GM12801 (cell line): Measurements from ENCODE around the gene C17orf114.

Experiments used
- TF ChIP-seq, protein P1 (sequence below): IDR thresholded peaks from one replicate; pipeline ENCODE4 v1.5.1; 2011; ENCODE audit warnings: control low read depth; ENCODE audit not compliant: insufficient read length; ENCODE audit errors: extremely low read depth

C17orf114 gene

DNA sequence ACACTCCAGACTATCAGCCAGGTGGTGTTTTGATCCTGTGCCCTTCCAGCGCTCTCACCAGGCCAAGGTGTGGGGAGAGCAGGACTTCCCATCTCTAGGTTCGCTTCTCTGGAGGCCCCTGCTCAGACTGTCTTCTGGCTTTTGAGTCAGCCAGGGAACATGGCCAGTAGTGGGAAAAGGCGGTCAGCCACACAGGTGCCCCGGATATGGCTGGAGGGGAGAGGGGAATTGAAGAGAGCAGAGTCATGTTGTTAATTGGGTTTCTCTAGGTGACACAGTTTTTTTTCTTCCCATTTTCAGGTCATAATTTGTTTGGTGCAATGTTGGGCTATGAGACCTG, 32.5 kb upstream of the C17orf114 start:
- TF ChIP-seq, protein P1, sequence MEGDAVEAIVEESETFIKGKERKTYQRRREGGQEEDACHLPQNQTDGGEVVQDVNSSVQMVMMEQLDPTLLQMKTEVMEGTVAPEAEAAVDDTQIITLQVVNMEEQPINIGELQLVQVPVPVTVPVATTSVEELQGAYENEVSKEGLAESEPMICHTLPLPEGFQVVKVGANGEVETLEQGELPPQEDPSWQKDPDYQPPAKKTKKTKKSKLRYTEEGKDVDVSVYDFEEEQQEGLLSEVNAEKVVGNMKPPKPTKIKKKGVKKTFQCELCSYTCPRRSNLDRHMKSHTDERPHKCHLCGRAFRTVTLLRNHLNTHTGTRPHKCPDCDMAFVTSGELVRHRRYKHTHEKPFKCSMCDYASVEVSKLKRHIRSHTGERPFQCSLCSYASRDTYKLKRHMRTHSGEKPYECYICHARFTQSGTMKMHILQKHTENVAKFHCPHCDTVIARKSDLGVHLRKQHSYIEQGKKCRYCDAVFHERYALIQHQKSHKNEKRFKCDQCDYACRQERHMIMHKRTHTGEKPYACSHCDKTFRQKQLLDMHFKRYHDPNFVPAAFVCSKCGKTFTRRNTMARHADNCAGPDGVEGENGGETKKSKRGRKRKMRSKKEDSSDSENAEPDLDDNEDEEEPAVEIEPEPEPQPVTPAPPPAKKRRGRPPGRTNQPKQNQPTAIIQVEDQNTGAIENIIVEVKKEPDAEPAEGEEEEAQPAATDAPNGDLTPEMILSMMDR = no peak

DNA sequence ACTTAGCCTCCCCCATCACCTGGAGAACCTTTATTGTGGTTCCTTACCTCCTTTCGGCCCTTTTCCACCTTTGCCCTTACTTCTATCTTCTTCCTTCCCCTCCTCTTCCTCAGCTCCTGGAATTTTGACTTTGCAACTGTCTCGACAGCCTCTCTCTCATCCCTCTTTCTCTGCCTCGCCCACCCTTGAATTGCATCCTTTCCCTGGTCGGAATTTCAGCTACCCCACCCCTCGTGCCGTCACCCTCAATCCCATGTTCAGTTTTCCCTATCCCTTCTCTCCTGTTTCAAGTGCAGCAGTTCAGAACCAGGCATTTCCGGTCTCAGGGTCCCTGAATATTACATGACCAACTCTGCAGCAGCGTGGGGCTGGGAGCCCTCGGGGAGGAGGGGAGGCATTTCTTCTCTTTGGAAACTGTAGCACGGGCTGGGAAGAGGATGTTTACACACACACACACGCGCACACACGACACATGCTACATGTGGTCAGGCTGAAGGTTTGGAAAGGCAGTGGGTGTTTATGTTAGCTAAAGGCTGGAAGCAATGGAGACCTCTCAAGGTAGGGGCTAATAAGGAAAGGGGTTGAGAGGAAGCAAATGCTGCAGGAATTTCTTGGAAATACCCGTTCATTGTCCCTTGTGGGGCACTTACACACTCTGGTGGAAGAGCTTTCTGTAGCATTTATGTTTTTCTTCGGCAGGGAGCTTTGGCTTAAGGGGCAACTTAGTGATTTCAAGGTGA, 32.0 kb upstream of the C17orf114 start:
- TF ChIP-seq, protein P1 = no peak

DNA sequence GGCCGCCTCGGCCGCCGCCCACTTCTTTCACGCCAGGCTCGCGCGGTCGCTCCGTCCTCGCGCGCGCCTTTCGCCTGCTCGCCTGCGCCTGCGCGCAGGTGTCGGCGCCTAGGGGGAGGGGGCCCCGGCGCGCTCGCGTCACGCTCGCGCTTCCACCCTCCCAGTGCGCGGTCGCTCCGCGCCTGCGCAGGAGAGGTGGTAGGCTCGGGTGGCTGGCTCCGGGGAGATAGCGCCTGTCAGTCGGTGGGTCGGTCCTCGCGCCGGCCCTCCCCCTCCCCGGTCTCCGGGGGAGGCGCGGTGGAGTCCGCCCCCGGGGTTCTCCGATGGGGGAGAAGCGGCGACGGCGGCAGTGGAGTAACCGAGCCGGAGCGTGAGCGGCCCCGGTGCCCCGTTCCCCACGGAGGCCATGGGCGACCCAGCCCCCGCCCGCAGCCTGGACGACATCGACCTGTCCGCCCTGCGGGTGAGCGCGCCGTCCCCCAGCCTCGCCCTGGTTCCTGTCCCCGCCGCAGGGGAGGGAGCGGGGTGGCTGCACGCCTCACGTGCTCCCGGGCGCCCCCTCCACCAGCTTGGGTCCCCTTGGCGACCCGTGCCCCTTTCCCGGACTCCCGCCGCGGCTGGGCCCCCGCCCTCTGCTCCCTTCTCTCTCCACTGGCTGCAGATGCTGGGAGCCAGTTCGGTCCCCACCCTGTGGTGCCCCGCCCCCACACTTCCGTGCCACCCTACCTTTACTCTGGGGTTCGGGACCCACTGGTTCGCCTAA, 31.2 kb upstream of the C17orf114 start, which contains the start of gene MINK1:
MINK1 (plus strand) TSS at position 163 of the 763 bp plus-strand sequence; CDS start at position 407, 244 bp downstream.
- TF ChIP-seq, protein P1 = no peak

DNA sequence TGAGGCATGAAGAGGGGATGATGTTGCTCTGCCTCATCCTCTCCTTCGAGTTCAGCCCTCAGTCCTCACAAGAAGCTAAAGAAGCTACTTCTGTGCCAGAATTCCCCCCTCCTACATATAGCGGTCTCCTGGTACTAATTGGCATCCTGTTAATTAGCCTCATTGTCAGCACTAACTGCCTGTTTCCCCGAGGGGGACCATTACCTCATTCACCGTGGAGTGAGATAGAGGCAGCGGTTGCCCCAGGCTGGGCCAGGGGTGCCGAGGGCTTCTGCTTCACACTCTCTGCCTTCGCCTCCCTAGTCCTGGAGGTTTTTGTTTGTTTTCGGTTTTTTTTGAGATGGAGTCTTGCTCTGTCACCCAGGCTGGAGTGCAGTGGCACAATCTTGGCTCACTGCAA, 25.3 kb upstream of the C17orf114 start:
- TF ChIP-seq, protein P1 = no peak

DNA sequence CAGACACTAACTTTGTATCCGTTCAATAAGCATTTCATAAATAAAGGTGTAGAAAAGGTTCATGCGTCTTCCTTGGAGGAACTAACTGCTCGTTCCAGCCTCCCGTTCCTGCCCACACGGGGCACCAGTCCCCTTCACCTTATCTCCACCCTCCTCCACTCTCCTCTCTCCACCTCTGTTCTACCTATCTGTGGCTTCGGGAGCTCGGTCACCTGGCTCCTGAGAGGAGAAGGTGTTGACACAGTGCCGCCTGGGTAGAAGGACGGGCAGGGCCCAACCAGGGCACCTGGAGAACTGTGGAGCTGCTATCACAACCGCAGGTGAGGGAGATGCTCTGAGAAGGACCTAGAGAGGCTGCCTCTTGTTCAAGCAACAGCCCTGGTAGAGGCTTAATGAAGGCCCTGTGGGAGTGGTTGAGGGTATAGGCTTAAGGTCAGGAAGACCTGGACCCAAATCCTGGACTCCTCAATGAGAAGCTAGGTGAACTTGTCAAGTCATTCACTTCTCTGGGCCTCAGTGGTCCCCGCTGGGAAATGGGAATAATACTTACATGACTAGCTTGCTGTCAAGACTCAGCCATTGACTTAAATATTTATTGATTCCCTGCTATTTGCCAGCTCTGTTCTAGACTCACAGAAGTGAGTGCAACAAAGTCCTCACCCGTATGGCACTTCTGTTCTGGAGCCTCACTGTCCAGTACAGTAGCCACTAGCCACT, 21.4 kb upstream of the C17orf114 start:
- TF ChIP-seq, protein P1 = no peak

DNA sequence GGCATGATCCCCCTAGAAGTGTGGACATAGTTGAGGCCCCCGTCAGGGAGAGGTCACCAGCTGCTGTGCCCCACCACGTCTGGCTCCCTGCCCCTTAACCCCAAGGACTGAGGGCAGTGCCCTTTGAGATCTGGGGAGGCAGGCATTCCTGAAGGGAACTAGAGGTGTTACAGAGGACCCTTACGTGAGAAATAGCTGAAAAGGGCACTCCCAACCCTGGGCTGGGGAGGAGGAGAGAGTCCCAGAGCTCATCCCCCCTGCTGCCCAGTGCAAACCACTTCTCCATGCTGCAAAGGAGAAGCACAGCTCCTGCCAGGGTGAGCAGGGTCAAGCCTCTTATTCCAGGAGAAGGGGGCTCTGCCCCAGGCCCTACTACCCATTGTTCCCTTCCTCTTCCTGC, 20.7 kb upstream of the C17orf114 start:
- TF ChIP-seq, protein P1 = no peak

DNA sequence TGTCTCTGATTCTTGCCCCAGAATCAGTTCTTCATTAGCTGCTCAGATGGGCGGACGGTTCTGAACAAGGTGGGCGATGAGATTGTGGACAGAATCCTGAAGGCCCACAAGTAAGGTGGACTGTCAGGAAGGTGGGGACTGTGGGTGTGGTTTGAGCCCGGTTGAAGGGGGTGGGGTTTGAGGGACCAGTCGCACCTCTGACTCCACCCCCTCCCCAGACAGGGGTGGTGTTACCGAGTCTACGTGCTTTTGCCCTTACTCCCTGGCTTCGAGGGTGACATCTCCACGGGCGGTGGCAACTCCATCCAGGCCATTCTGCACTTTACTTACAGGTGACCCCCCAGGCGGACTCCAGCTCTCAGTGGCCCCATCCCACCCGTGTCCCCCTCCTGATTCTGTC, 16.1 kb upstream of the C17orf114 start:
- TF ChIP-seq, protein P1 = no peak
